ENCODE results near the gene EXD1. TPM values are rescaled to one million over a fixed set of nuclear protein-coding genes. Genes with fewer than 3 reads are reported as not detected.

EXD1 gene
- total and polyA plus RNA-seq, 2 of the 13 experiments (the other 11 are each of a cell fraction or from before 2014, with no cell fraction given), result not detected

DNA sequence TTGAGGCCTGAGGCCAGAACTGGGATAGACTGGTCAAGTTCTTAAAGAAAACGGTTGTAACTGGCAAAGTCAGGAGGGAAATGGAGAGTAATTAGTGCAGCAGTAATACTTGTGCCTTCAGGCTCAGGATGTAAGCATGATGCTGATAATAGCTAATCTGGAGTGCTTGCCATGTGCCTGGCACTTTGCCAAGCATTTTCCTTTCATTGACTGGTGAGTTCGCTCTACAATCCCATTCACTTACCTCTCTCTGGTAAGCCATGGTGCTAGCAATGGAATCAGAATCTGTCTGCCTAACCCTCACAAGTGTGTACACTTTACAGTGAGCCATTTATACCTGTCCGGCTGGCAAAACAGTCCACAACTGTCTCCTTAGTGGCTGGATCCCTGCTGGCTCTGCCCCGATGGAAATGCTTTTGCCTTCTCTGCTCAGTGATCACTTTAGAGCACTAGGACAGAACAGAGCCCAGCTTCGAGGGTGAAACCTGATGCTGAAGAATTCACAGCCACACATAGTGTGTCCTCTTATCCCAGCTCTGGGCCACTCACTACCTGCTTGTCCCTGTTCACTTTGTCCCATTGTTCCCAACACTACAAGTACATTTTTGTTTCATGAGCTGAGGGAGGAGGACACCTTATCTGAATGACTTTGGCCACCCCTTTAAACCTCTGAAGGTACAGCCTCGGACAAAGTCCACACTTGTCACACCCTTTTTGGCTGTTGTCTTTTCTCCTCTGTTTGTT is 10.8 kb upstream of the EXD1 start (continued):
- no peak for TF ChIP-seq ZBTB38 (CRISPR knock-in tag; IDR thresholded peaks at IDR 0.05)
- TF ChIP-seq NFE2L2 (IDR thresholded peaks at IDR 0.05; ENCODE audit: low read length), result no peak
- no peak for TF ChIP-seq ELF4 (CRISPR knock-in tag; IDR thresholded peaks at IDR 0.05; ENCODE audit: borderline replicate concordance)
- 0 out of 2 replicates have a peak, but pooled peaks have one; percentile 47 for TF ChIP-seq ZNF124 (CRISPR knock-in tag; IDR thresholded peaks at IDR 0.05)
- no peak for TF ChIP-seq KLF12 (CRISPR knock-in tag; IDR thresholded peaks at IDR 0.05; ENCODE audit: borderline replicate concordance)
- TF ChIP-seq ZNF790 (CRISPR knock-in tag; IDR thresholded peaks at IDR 0.05; ENCODE audit: borderline replicate concordance), result no peak
- TF ChIP-seq PTBP1 (IDR thresholded peaks at IDR 0.05; ENCODE audit: low read depth, low read length, poor library complexity, severe bottlenecking), result no peak
- TF ChIP-seq ZNF280B (CRISPR knock-in tag; IDR thresholded peaks at IDR 0.05; ENCODE audit: borderline replicate concordance), result no peak
- 0 out of 2 replicates have a peak, but pooled peaks have one; percentile 11 for TF ChIP-seq THRA (CRISPR knock-in tag; IDR thresholded peaks at IDR 0.05; ENCODE audit: borderline replicate concordance)
- 0 out of 2 replicates have a peak, but pooled peaks have one; percentile 39 for TF ChIP-seq EHMT2 (IDR thresholded peaks at IDR 0.05; ENCODE audit: borderline replicate concordance, low read depth, low read length)
- no peak for TF ChIP-seq SMAD3 (CRISPR knock-in tag; IDR thresholded peaks at IDR 0.05)
- TF ChIP-seq, protein P1, sequence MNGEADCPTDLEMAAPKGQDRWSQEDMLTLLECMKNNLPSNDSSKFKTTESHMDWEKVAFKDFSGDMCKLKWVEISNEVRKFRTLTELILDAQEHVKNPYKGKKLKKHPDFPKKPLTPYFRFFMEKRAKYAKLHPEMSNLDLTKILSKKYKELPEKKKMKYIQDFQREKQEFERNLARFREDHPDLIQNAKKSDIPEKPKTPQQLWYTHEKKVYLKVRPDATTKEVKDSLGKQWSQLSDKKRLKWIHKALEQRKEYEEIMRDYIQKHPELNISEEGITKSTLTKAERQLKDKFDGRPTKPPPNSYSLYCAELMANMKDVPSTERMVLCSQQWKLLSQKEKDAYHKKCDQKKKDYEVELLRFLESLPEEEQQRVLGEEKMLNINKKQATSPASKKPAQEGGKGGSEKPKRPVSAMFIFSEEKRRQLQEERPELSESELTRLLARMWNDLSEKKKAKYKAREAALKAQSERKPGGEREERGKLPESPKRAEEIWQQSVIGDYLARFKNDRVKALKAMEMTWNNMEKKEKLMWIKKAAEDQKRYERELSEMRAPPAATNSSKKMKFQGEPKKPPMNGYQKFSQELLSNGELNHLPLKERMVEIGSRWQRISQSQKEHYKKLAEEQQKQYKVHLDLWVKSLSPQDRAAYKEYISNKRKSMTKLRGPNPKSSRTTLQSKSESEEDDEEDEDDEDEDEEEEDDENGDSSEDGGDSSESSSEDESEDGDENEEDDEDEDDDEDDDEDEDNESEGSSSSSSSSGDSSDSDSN (CRISPR knock-in tag; IDR thresholded peaks at IDR 0.05), result no peak
- no peak for TF ChIP-seq ISX (CRISPR knock-in tag; conservative IDR thresholded peaks at IDR 0.05)
- no peak for TF ChIP-seq ONECUT2 (CRISPR knock-in tag; IDR thresholded peaks at IDR 0.05)
- TF ChIP-seq ZNF616 (CRISPR knock-in tag; IDR thresholded peaks at IDR 0.05; ENCODE audit: low read depth), result no peak
- TF ChIP-seq ZNF713 (CRISPR knock-in tag; IDR thresholded peaks at IDR 0.05), result no peak
- no peak for TF ChIP-seq MZF1 (CRISPR knock-in tag; IDR thresholded peaks at IDR 0.05; ENCODE audit: borderline replicate concordance)
- no peak for TF ChIP-seq ZNF20 (CRISPR knock-in tag; IDR thresholded peaks at IDR 0.05)
- TF ChIP-seq, protein P2, sequence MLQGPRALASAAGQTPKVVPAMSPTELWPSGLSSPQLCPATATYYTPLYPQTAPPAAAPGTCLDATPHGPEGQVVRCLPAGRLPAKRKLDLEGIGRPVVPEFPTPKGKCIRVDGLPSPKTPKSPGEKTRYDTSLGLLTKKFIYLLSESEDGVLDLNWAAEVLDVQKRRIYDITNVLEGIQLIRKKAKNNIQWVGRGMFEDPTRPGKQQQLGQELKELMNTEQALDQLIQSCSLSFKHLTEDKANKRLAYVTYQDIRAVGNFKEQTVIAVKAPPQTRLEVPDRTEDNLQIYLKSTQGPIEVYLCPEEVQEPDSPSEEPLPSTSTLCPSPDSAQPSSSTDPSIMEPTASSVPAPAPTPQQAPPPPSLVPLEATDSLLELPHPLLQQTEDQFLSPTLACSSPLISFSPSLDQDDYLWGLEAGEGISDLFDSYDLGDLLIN (CRISPR knock-in tag; IDR thresholded peaks at IDR 0.05; ENCODE audit: borderline replicate concordance), result no peak
- TF ChIP-seq RAD21 (CRISPR knock-in tag; IDR thresholded peaks at IDR 0.05), result no peak
- no peak for TF ChIP-seq MAFF (IDR thresholded peaks at IDR 0.05; ENCODE audit: low read depth, low read length)
- no peak for TF ChIP-seq ZNF773 (CRISPR knock-in tag; IDR thresholded peaks at IDR 0.05; ENCODE audit: borderline replicate concordance)
- peak; percentile 32; the same call in 1 of the 2 replicates for TF ChIP-seq TAF1 (CRISPR knock-in tag; IDR thresholded peaks at IDR 0.05)
- 0 out of 2 replicates have a peak, but pooled peaks have one; percentile 24 for TF ChIP-seq TCF7 (IDR thresholded peaks at IDR 0.05; ENCODE audit: low read depth)
- peak; percentile 85; the same call in 1 of the 2 replicates for TF ChIP-seq SIX1 (CRISPR knock-in tag; IDR thresholded peaks at IDR 0.05; ENCODE audit: borderline replicate concordance)

Measured in HepG2 (cell line).